Fibroblast of lung (primary cell): Measurements from ENCODE around the gene STK10. TPM values are rescaled to one million over a fixed set of nuclear protein-coding genes. Genes with fewer than 3 reads are reported as not detected.

Source experiments
- DNase-seq, 2 donors: peaks; one replicate each; pipeline versions ENCODE4 v3.0.0 to v3.0.0-alpha.2; 2010; ENCODE audit warnings: low read depth in 2 of 2
- H2AFZ ChIP-seq: 2 replicates; pipeline ENCODE4 v1.5.1; 2012; ENCODE audit warnings: low read length, control low read depth, inconsistent platforms
- H3K27ac ChIP-seq: 2 replicates; pipeline ENCODE4 v1.5.1; 2011; ENCODE audit warnings: low read length, control low read depth; ENCODE audit not compliant: insufficient read depth
- H3K27me3 ChIP-seq: 2 replicates; pipeline ENCODE4 v1.5.1; 2011; ENCODE audit warnings: mild to moderate bottlenecking, low read length; ENCODE audit not compliant: control insufficient read depth, insufficient read depth
- H3K36me3 ChIP-seq: 2 replicates; pipeline ENCODE4 v1.5.1; 2011; ENCODE audit warnings: low read length; ENCODE audit not compliant: control insufficient read depth, insufficient read depth
- H3K4me1 ChIP-seq: 2 replicates; pipeline ENCODE4 v1.5.1; 2011; ENCODE audit warnings: low read length; ENCODE audit not compliant: control insufficient read depth, insufficient read depth; ENCODE audit errors: extremely low read depth
- H3K4me2 ChIP-seq: 2 replicates; pipeline ENCODE4 v1.5.1; 2011; ENCODE audit warnings: low read length, control low read depth; ENCODE audit not compliant: insufficient read depth; ENCODE audit errors: extremely low read depth
- H3K4me3 ChIP-seq, 4 experiments: fragments of 200-600 bp in 1 of 4; sonication (generic) in 1 of 4; replicated peaks in 1 of 4; 2 replicates each; pipeline ENCODE4 v1.5.1; 2011 to 2016; ENCODE audit warnings: low read length in 4 of 4, low read depth in 3 of 4, mild to moderate bottlenecking in 3 of 4, control low read depth in 2 of 4, inconsistent platforms in 1 of 4, mixed read lengths in 1 of 4; ENCODE audit not compliant: insufficient read depth in 1 of 4; ENCODE audit errors: control extremely low read depth in 1 of 4
- H3K79me2 ChIP-seq: 2 replicates; pipeline ENCODE4 v1.5.1; 2012; ENCODE audit warnings: mild to moderate bottlenecking, low read length, inconsistent platforms; ENCODE audit not compliant: control insufficient read depth, insufficient read depth
- H3K9ac ChIP-seq: 2 replicates; pipeline ENCODE4 v1.5.1; 2011; ENCODE audit warnings: mild to moderate bottlenecking, low read length, control low read depth; ENCODE audit not compliant: insufficient read depth
- H3K9me3 ChIP-seq: 2 replicates; pipeline ENCODE4 v1.5.1; 2012; ENCODE audit warnings: low read depth, low read length; ENCODE audit not compliant: control insufficient read depth, insufficient read depth
- H4K20me1 ChIP-seq: 2 replicates; pipeline ENCODE4 v1.5.1; 2011; ENCODE audit warnings: low read length; ENCODE audit not compliant: control insufficient read depth, insufficient read depth; ENCODE audit errors: extremely low read depth
- CTCF ChIP-seq, 2 donors: IDR thresholded peaks in 1 of 2; conservative IDR thresholded peaks in 1 of 2; 1 replicate in 1 of 2; 2 replicates in 1 of 2; pipeline ENCODE4 v1.5.1; 2011 to 2012; ENCODE audit warnings: low read length in 2 of 2, control low read depth in 1 of 2, inconsistent platforms in 1 of 2, low read depth in 1 of 2, mild to moderate bottlenecking in 1 of 2
- EZH2 ChIP-seq: IDR thresholded peaks from 2 replicates; pipeline ENCODE4 v1.5.1; 2012; ENCODE audit warnings: low read length, control low read depth, mild to moderate bottlenecking; ENCODE audit errors: missing control alignments
- polyA plus RNA-seq, 2 donors: library from polyadenylated mRNA; depleted of rRNA in 1 of 2; stranded (reverse) in 1 of 2; unstranded in 1 of 2; fragments of >200 nt; gene quantifications; 2 replicates each; pipeline ENCODE4 v1.2.1, GENCODE V29; 2011 to 2012; ENCODE audit warnings: missing spikeins in 1 of 2
- total RNA-seq: library from RNA; depleted of rRNA; stranded (reverse); fragments of >200 nt; gene quantifications from 2 replicates; pipeline ENCODE4 v1.2.1, GENCODE V29; 2014

Gene STK10
- total and polyA plus RNA-seq, 2 donors (not counting 1 experiment from before 2014, with no cell fraction given): 8.9 to 16.0 TPM

- Histone ChIP-seq H3K4me3 (no peak overlapping the region), H3K4me2 (no peak overlapping the region), H2AFZ (no peak overlapping the region), H3K36me3 (peaks cover 7% of the 10 kb centered on the region), H3K27me3 (no peaks in the 10 kb centered on the region), H3K79me2 (no peaks in the 10 kb centered on the region), H3K9ac (no peak overlapping the region), H3K9me3 (no peaks in the 10 kb centered on the region), H3K4me1 (peaks cover 21% of the 10 kb centered on the region), H4K20me1 (no peaks in the 10 kb centered on the region), H3K27ac (no peak overlapping the region)
- TF ChIP-seq CTCF (conservative IDR thresholded peaks at IDR 0.05 in 1 of 2, IDR thresholded peaks at IDR 0.05 in 1 of 2; ENCODE audit: low read depth in 1 of 2, low read length in 2 of 2): no peak
- no peak for TF ChIP-seq EZH2
- no peak for DNase-seq
These were observed 89.1 kb downstream of the STK10 start for GRCh38 chr5:172098883-172099282.

GRCh38 chr5:172098046-172098445 is 90.0 kb downstream of the STK10 start:
- Histone ChIP-seq H2AFZ (no peak overlapping the region), H3K4me3 (no peak overlapping the region), H3K4me2 (peak overlapping the region; percentile 28), H3K4me1 (peaks cover 13% of the 10 kb centered on the region), H4K20me1 (no peaks in the 10 kb centered on the region), H3K79me2 (no peaks in the 10 kb centered on the region), H3K27ac (peak overlapping the region; percentile 7), H3K9me3 (no peaks in the 10 kb centered on the region), H3K9ac (no peak overlapping the region), H3K36me3 (peaks cover 11% of the 10 kb centered on the region), H3K27me3 (no peaks in the 10 kb centered on the region)
- no peak for DNase-seq
- TF ChIP-seq CTCF (conservative IDR thresholded peaks at IDR 0.05 in 1 of 2, IDR thresholded peaks at IDR 0.05 in 1 of 2; ENCODE audit: low read depth in 1 of 2, low read length in 2 of 2) (no peak), EZH2 (no peak)

DNA sequence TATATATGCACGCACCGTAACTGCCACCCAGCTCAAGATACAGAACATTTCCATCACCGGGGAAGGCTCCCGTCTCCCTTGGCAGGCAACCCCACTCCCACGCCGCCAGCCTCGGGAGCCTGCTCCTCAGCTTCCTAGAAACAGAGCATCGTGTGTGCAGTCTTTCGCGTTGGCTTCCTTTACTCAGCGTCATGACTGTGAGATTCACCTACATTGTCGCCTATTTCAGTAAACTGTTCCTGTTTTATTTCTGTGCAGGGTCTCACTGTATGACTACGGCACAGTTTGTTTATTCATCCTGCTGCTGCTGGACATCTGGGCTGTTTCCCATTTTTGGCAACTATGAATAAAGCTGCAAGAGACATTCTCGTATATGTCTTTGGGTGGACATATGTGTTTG is 90.7 kb downstream of the STK10 start:
- peak in 1 of 2 donors; percentile 79 for DNase-seq
- peak overlapping the region; percentile 29 for H3K4me2 ChIP-seq
- no peak for TF ChIP-seq CTCF (conservative IDR thresholded peaks at IDR 0.05 in 1 of 2, IDR thresholded peaks at IDR 0.05 in 1 of 2; ENCODE audit: low read depth in 1 of 2, low read length in 2 of 2)
- TF ChIP-seq EZH2: no peak

More for the DNA sequence above, 90.7 kb downstream of the STK10 start:
- Histone ChIP-seq H3K9me3 (no peaks in the 10 kb centered on the region), H3K4me1 (peaks cover 8% of the 10 kb centered on the region), H3K79me2 (no peaks in the 10 kb centered on the region), H3K36me3 (peaks cover 9% of the 10 kb centered on the region), H3K27ac (peak overlapping the region; percentile 45), H4K20me1 (no peaks in the 10 kb centered on the region), H3K27me3 (no peaks in the 10 kb centered on the region), H2AFZ (no peak overlapping the region), H3K9ac (no peak overlapping the region), H3K4me3 (no peak overlapping the region)
